KBM-7 (cell line): ENCODE measurements around the gene MYEF2.

Experiments
- DNase-seq: peaks from one replicate; pipeline ENCODE4 v3.0.0-alpha.2; 2015
- in situ Hi-C: fragments of 300-500 bp; cut with MboI; formaldehyde crosslinking; loops from 2 replicates; pipeline ENCODE4 v1.14.3; 2020; ENCODE audit warnings: low sequenced_read_pairs, low pct_unique_long_range_greater_than_20kb, mixed read lengths

The MYEF2 gene

GRCh38 chr15:48153526-48153925, 24.6 kb downstream of the MYEF2 start:
- DNase-seq, result no peak
- in situ Hi-C loops, result no loop called here

- in situ Hi-C loops, result no loop called here
- no peak for DNase-seq
Measured at GRCh38 chr15:48149858-48150257, 28.2 kb downstream of the MYEF2 start.

DNA sequence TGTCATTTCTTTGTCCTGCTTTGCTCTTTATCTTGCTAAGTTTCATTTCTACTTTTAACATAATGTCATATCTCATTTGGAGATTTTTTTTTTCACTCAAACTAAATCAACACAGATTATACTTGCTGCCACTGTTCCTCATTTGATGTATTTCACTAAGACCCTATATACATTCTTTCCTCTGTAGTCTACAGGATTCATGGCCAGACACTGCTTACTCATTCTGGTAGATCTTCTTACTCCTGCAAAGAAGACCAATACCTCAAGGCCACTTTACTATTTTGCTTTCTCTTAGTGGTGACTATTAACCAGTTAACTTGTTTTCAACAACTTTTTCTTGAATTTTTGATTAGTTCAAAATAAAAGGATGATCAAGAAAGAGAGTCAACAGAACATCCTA, 30.7 kb downstream of the MYEF2 start:
- no peak for DNase-seq
- in situ Hi-C loops, result no loop called here

DNA sequence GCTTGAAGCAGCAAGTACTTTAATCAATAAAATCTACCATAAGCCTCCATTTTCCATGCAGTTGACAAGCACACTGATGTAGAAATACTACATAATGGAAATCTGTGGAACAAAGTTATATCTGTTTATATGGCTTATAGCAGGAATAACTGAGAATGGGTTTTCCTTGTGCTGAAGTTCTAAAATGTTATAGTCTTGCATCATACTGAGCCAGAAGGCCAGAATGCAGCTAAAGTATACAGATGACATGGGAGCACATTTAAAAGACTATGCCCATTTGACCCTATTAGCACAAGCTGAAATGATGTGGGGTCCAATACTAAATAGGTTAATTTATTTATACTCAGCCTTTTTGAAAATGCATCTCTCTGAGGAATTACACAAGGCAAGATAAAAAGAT, 32.2 kb downstream of the MYEF2 start:
- in situ Hi-C loops, result no loop called here
- DNase-seq, result no peak

DNA sequence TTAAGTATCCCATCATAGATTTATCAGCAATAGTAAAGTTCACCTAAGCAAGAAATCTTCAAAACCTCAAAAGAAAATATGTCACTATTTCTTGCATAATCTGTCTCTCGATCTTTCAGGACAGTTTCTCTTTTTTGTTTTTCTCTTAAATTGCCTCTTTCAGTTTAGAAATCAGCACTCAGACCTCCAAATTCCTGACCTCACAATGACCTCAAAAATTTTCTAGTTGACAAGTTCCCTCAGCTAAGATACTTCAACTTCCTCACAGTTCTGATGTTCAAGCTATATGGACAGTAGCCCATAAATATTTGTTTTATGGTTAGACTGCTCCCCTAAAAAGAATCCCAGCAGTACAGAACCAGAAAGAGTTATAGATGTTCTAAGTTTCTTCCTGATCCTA, 33.2 kb downstream of the MYEF2 start:
- in situ Hi-C loops, result no loop called here
- peak; percentile 42 for DNase-seq

- in situ Hi-C loops, result no loop called here
- no peak for DNase-seq
Measured at GRCh38 chr15:48143856-48144255, 34.2 kb downstream of the MYEF2 start.

- DNase-seq, result no peak
- in situ Hi-C loops, result no loop called here
Measured at GRCh38 chr15:48132874-48133273, 45.2 kb downstream of the MYEF2 start.

- in situ Hi-C loops, result no loop called here
- DNase-seq, result peak; percentile 29
Measured at GRCh38 chr15:48131324-48131723, 46.8 kb downstream of the MYEF2 start.

DNA sequence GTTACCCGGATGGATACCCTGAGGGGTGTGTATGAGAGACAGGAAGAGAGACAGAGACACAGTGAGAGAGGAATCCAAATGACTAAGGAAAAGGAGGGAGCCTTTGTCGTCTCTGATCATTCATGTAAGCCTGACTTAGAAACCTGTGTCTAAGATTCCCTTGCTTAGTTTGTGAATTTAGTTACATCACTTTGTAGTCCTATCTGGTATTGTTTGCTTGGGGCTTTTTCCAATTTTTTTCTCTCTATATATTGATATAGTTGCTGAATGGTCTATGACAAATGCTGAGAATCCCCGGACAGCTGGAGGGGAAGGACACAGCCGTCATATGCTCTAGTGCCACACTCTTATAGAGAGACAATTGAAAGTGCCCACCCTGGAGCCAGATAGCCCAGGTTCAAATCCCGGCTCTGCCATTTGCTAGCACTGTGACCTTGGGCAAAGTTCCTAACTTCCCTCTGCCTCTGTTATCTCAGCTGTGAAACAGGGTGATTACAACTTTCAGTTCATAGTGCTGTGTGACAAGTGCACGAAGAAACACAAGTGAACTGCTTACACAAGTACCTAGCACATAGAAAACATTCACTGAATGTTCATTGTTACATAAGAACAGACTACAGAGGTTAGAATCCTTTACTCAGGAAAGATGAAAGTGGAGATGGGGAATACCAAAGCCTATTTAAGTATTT, 51.3 kb downstream of the MYEF2 start:
- in situ Hi-C loops, result no loop called here
- DNase-seq, result no peak

DNA sequence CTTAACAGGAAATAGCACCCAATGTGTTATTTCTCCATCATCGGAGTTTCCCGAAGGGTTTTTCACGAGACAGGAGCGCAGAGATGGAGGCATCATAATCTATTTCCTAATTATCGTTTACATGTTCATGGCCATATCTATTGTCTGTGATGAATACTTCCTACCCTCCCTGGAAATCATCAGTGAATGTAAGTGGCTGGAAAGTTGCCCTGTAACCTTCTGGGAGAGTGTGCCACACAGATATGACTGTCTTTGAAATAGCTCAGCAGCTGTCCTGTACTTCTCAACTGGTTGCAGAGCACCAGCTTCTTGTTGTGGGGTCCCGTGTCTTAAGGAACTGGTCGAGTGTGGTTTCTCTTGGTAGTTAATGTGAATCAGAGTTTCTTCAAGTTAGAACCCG, 56.2 kb downstream of the MYEF2 start:
- in situ Hi-C loops, result no loop called here

DNA sequence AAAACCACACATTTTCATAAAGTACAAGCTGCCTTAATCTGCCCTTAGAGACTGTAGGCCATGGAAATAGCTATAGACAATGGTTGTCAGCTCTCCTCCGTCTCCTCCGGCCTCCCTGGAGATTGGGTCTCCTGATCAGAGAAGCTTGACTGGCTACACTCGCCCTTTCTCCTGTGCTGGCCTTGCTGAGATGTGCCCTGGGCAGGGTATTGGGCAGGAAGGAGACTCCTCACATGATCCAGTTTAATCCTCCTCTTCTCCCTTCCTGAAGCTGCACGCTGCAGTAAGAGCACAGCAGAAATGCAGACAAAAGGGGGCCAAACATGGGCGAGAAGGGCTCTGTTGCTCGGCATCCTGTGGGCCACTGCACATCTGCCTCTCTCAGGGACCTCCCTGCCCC, 57.4 kb downstream of the MYEF2 start, which contains the start of gene SLC24A5:
TSS of gene SLC24A5 (plus strand) at position 246 of the 400 bp plus-strand sequence. CDS start at position 301, 55 bp downstream.
- in situ Hi-C loops, result no loop called here
- no peak for DNase-seq

More for the DNA sequence above, 56.2 kb downstream of the MYEF2 start:
- DNase-seq, result no peak

- no peak for DNase-seq
- in situ Hi-C loops, result no loop called here
Measured at GRCh38 chr15:48119277-48119676, 58.8 kb downstream of the MYEF2 start.

- peak; percentile 23 for DNase-seq
- in situ Hi-C loops, result no loop called here
Measured at GRCh38 chr15:48112242-48112641, 65.9 kb downstream of the MYEF2 start.

GRCh38 chr15:48109856-48110531, 68.1 kb downstream of the MYEF2 start:
- in situ Hi-C loops, result no loop called here

DNA sequence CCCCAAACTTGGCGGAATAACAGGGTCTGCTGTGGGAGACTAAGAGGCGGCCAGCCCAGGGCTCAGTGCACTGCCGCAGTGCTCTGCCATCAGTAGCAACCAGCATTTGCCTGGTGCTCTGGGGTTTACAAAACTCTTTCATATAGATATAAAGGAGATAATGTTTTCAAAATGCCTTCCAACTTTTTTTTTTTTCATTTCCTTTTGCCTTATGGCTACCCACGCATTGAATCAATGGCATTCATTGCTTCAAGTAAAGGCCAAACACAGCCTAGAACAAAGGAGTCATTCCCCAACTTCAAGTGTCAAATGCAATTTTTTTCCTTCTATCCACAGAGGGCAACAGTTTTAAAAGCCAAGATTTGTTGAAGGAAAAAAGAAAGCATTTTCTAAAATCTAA, 68.9 kb downstream of the MYEF2 start:
- in situ Hi-C loops, result no loop called here
- DNase-seq, result no peak

More at GRCh38 chr15:48109856-48110531, 68.1 kb downstream of the MYEF2 start:
- no peak for DNase-seq

- in situ Hi-C loops, result no loop called here
- no peak for DNase-seq
Measured at GRCh38 chr15:48105936-48106335, 72.2 kb downstream of the MYEF2 start.

- no peak for DNase-seq
- in situ Hi-C loops, result no loop called here
Measured at GRCh38 chr15:48103647-48104046, 74.4 kb downstream of the MYEF2 start.

GRCh38 chr15:48102167-48102566, 75.9 kb downstream of the MYEF2 start:
- in situ Hi-C loops, result no loop called here
- DNase-seq, result no peak

GRCh38 chr15:48101376-48101961, 76.6 kb downstream of the MYEF2 start:
- DNase-seq, result no peak
- in situ Hi-C loops, result no loop called here

DNA sequence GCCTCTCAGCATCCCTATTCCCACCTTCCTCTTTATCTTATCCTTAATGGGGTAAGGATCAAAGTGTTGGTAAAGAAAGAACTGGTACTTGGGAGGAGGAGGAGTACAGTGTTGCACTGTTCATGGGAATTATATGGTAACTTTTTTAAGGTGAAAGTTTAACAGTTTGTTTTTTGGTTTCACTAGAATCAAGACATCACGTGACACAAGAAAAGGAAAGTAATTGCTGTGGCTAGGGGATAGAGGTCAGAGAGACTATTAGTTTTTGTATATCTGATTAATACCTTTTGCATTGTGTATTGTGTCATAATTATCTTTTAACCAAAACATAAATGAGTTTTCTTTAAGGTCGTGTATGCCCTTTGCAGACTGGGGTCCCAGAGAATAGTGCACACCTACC, 80.8 kb downstream of the MYEF2 start:
- in situ Hi-C loops, result no loop called here
- DNase-seq, result no peak
